Activated CD4-positive, alpha-beta memory T cell treated with anti-CD3 and anti-CD28 coated beads for 36 hours (primary cell): ENCODE measurements around the gene NPHP1. TPM values are rescaled to one million over a fixed set of nuclear protein-coding genes. Genes with fewer than 3 reads are reported as not detected.
"Not testable (repeated sequence)": the region's sequence is repeated elsewhere in the genome, so short reads cannot be mapped to it uniquely, and the experiment has no call there.

ENCODE experiments used
- CTCF ChIA-PET: fragments of 350-600 bp; sonication (Branson Sonifier 250); formaldehyde crosslinking; loops from one replicate; lab custom pipeline; 2021; ENCODE audit warnings: antibody characterized with exemption, inconsistent platforms; lab: Charles Lee
- POLR2A ChIA-PET: fragments of 350-600 bp; sonication (Branson Sonifier 250); formaldehyde crosslinking; loops from one replicate; lab custom pipeline; 2021; ENCODE audit warnings: antibody characterized with exemption; lab: Charles Lee
- DNase-seq: peaks from one replicate; pipeline ENCODE4 v3.0.0-alpha.2; 2020
- H3K27ac Mint-ChIP-seq: one replicate; pipeline ENCODE4 v1.8.0; 2021; ENCODE audit warnings: mixed read lengths
- H3K27me3 Mint-ChIP-seq: one replicate; pipeline ENCODE4 v1.8.0; 2021; ENCODE audit warnings: mixed read lengths
- H3K36me3 Mint-ChIP-seq: one replicate; pipeline ENCODE4 v1.8.0; 2021; ENCODE audit warnings: mixed read lengths
- H3K4me1 Mint-ChIP-seq: one replicate; pipeline ENCODE4 v1.8.0; 2021; ENCODE audit warnings: low read depth, mixed read lengths
- H3K4me3 Mint-ChIP-seq: one replicate; pipeline ENCODE4 v1.8.0; 2021; ENCODE audit warnings: mild to moderate bottlenecking, mixed read lengths
- H3K9me3 Mint-ChIP-seq: one replicate; pipeline ENCODE4 v1.8.0; 2021; ENCODE audit warnings: mixed read lengths
- intact Hi-C: fragments of 100-400 bp; cut with micrococcal nuclease; formaldehyde crosslinking; loops from one replicate; pipeline ENCODE4 v1.15.1; 2023
- total RNA-seq, 2 experiments: library from RNA; stranded (reverse); gene quantifications; one replicate each; pipeline ENCODE4 v1.2.3, GENCODE V29; 2021

The NPHP1 gene
- total RNA-seq, 2 experiments from 2014 or later: 1.9 to 2.0 TPM

GRCh38 chr2:110104025-110104771 lies 100.6 kb downstream of the NPHP1 start:
- Mint-ChIP-seq H3K36me3 (no peaks in the 10 kb centered on the region), H3K27ac (no peak overlapping the region), H3K4me3 (no peak overlapping the region), H3K4me1 (peaks cover 4% of the 10 kb centered on the region), H3K9me3 (no peaks in the 10 kb centered on the region), H3K27me3 (peaks cover 42% of the 10 kb centered on the region)
- CTCF ChIA-PET: no interaction called here
- POLR2A ChIA-PET: no interaction called here
- intact Hi-C loops: no loop called here
- DNase-seq: no peak

GRCh38 chr2:110103061-110103961 lies 101.5 kb downstream of the NPHP1 start:
- H3K4me3 Mint-ChIP-seq: no peak overlapping the region
- H3K27ac Mint-ChIP-seq: no peak overlapping the region
- peaks cover 36% of the 10 kb centered on the region for H3K27me3 Mint-ChIP-seq
- CTCF ChIA-PET: no interaction called here
- peaks cover 4% of the 10 kb centered on the region for H3K4me1 Mint-ChIP-seq
- intact Hi-C loops: no loop called here
- no peaks in the 10 kb centered on the region for H3K36me3 Mint-ChIP-seq
- POLR2A ChIA-PET: no interaction called here
- no peaks in the 10 kb centered on the region for H3K9me3 Mint-ChIP-seq
- no peak for DNase-seq

- POLR2A ChIA-PET: no interaction called here
- CTCF ChIA-PET: no interaction called here
- Mint-ChIP-seq H3K9me3 (no peaks in the 10 kb centered on the region), H3K27ac (no peak overlapping the region), H3K4me1 (peaks cover 4% of the 10 kb centered on the region), H3K36me3 (no peaks in the 10 kb centered on the region), H3K4me3 (no peak overlapping the region), H3K27me3 (peaks cover 28% of the 10 kb centered on the region)
- no peak for DNase-seq
- intact Hi-C loops: no loop called here
Measured at GRCh38 chr2:110101901-110102803, 102.7 kb downstream of the NPHP1 start.

- POLR2A ChIA-PET: no interaction called here
- H3K4me1 Mint-ChIP-seq: peaks cover 4% of the 10 kb centered on the region
- no peak for DNase-seq
- no peak overlapping the region for H3K27ac Mint-ChIP-seq
- intact Hi-C loops: no loop called here
- H3K9me3 Mint-ChIP-seq: no peaks in the 10 kb centered on the region
- CTCF ChIA-PET: no interaction called here
- no peak overlapping the region for H3K4me3 Mint-ChIP-seq
- H3K36me3 Mint-ChIP-seq: no peaks in the 10 kb centered on the region
- H3K27me3 Mint-ChIP-seq: peaks cover 24% of the 10 kb centered on the region
Measured at GRCh38 chr2:110101280-110101844, 103.5 kb downstream of the NPHP1 start.

GRCh38 chr2:110100880-110101279 lies 103.9 kb downstream of the NPHP1 start:
- intact Hi-C loops, H3K27ac Mint-ChIP-seq: not testable (repeated sequence)

GRCh38 chr2:110100480-110100879 lies 104.3 kb downstream of the NPHP1 start:
- Mint-ChIP-seq H3K4me1 (peaks cover 4% of the 10 kb centered on the region), H3K27me3 (peaks cover 18% of the 10 kb centered on the region), H3K36me3 (no peaks in the 10 kb centered on the region), H3K27ac (no peak overlapping the region), H3K4me3 (no peak overlapping the region), H3K9me3 (no peaks in the 10 kb centered on the region)
- no peak for DNase-seq
- intact Hi-C loops: no loop called here
- CTCF ChIA-PET: no interaction called here
- POLR2A ChIA-PET: no interaction called here

More at GRCh38 chr2:110100880-110101279, 103.9 kb downstream of the NPHP1 start:
- H3K4me3 Mint-ChIP-seq, POLR2A ChIA-PET, H3K36me3 Mint-ChIP-seq, H3K9me3 Mint-ChIP-seq, H3K4me1 Mint-ChIP-seq, DNase-seq, CTCF ChIA-PET: not testable (repeated sequence)
- peaks cover 21% of the 10 kb centered on the region for H3K27me3 Mint-ChIP-seq

- CTCF ChIA-PET: no interaction called here
- H3K4me1 Mint-ChIP-seq: peaks cover 4% of the 10 kb centered on the region
- H3K9me3 Mint-ChIP-seq: no peaks in the 10 kb centered on the region
- DNase-seq: no peak
- peaks cover 11% of the 10 kb centered on the region for H3K27me3 Mint-ChIP-seq
- no peaks in the 10 kb centered on the region for H3K36me3 Mint-ChIP-seq
- POLR2A ChIA-PET: no interaction called here
- no peak overlapping the region for H3K27ac Mint-ChIP-seq
- no peak overlapping the region for H3K4me3 Mint-ChIP-seq
- intact Hi-C loops: no loop called here
Measured at GRCh38 chr2:110099471-110100225, 105.2 kb downstream of the NPHP1 start.

- no peaks in the 10 kb centered on the region for H3K9me3 Mint-ChIP-seq
- peaks cover 4% of the 10 kb centered on the region for H3K4me1 Mint-ChIP-seq
- ChIA-PET POLR2A (no interaction called here), CTCF (no interaction called here)
- H3K36me3 Mint-ChIP-seq: no peaks in the 10 kb centered on the region
- no peak overlapping the region for H3K27ac Mint-ChIP-seq
- no peak overlapping the region for H3K4me3 Mint-ChIP-seq
- peaks cover 6% of the 10 kb centered on the region for H3K27me3 Mint-ChIP-seq
- no peak for DNase-seq
- intact Hi-C loops: no loop called here
Measured at GRCh38 chr2:110099038-110099425, 105.8 kb downstream of the NPHP1 start.

- Mint-ChIP-seq H3K4me1 (peaks cover 4% of the 10 kb centered on the region), H3K27ac (no peak overlapping the region), H3K36me3 (no peaks in the 10 kb centered on the region), H3K9me3 (no peaks in the 10 kb centered on the region), H3K27me3 (peaks cover 1% of the 10 kb centered on the region), H3K4me3 (no peak overlapping the region)
- CTCF ChIA-PET: no interaction called here
- POLR2A ChIA-PET: no interaction called here
- no peak for DNase-seq
- intact Hi-C loops: no loop called here
Measured at GRCh38 chr2:110097506-110098220, 107.2 kb downstream of the NPHP1 start.

- DNase-seq: no peak
- CTCF ChIA-PET: no interaction called here
Measured at GRCh38 chr2:110095994-110096633, 108.7 kb downstream of the NPHP1 start.

More at GRCh38 chr2:110095994-110096633, 108.7 kb downstream of the NPHP1 start:
- intact Hi-C loops: no loop called here
- POLR2A ChIA-PET: no interaction called here
- Mint-ChIP-seq H3K4me1 (no peaks in the 10 kb centered on the region), H3K27me3 (no peaks in the 10 kb centered on the region), H3K27ac (no peak overlapping the region), H3K4me3 (no peak overlapping the region), H3K36me3 (no peaks in the 10 kb centered on the region), H3K9me3 (no peaks in the 10 kb centered on the region)
